Panc1 (cell line): ENCODE data around the gene VPS33B.

ENCODE experiments used
- POLR2AphosphoS5 ChIP-seq: IDR thresholded peaks from 2 replicates; pipeline ENCODE4 v1.6.1; 2012; ENCODE audit warnings: mild to moderate bottlenecking, low read depth, low read length, moderate library complexity
- SIN3A ChIP-seq: IDR thresholded peaks from 2 replicates; pipeline ENCODE4 v1.6.1; 2012; ENCODE audit warnings: low read depth, mild to moderate bottlenecking, low read length, moderate library complexity, borderline replicate concordance; ENCODE audit not compliant: insufficient read depth
- TF ChIP-seq, protein P1 (sequence below): fragments of 450-650 bp; IDR thresholded peaks from 2 replicates; pipeline ENCODE4 v1.5.1; 2017; ENCODE audit warnings: mild to moderate bottlenecking
- TF ChIP-seq, protein P2 (sequence below), 2 experiments: IDR thresholded peaks; 2 replicates each; pipeline ENCODE4 v1.6.1; 2011 to 2012; ENCODE audit warnings: low read depth in 2 of 2, control low read depth in 1 of 2, low read length in 1 of 2, mild to moderate bottlenecking in 1 of 2, moderate library complexity in 1 of 2; ENCODE audit not compliant: insufficient read depth in 1 of 2

DNA sequence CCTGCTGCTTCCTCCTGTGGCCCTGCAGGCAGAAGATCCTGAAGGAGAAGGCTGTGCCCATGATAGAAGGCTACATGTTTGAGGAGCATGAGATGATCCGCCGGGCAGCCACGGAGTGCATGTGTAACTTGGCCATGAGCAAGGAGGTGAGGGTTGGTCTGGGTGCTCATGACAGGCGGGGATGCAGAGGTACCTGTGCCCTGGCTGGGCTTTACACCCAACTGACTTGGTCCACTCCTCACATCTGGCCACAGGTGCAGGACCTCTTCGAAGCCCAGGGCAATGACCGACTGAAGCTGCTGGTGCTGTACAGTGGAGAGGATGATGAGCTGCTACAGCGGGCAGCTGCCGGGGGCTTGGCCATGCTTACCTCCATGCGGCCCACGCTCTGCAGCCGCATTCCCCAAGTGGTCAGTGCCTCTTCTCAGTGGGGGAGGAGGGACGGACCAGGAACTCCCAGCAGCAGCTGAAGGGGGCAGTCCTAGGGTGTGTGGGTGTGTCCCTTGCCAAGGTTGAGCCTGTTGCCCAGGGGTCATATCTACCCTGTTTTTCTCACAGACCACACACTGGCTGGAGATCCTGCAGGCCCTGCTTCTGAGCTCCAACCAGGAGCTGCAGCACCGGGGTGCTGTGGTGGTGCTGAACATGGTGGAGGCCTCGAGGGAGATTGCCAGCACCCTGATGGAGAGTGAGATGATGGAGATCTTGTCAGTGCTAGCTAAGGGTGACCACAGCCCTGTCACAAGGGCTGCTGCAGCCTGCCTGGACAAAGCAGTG is 69.3 kb downstream of the VPS33B start:
- TF ChIP-seq, protein P1, sequence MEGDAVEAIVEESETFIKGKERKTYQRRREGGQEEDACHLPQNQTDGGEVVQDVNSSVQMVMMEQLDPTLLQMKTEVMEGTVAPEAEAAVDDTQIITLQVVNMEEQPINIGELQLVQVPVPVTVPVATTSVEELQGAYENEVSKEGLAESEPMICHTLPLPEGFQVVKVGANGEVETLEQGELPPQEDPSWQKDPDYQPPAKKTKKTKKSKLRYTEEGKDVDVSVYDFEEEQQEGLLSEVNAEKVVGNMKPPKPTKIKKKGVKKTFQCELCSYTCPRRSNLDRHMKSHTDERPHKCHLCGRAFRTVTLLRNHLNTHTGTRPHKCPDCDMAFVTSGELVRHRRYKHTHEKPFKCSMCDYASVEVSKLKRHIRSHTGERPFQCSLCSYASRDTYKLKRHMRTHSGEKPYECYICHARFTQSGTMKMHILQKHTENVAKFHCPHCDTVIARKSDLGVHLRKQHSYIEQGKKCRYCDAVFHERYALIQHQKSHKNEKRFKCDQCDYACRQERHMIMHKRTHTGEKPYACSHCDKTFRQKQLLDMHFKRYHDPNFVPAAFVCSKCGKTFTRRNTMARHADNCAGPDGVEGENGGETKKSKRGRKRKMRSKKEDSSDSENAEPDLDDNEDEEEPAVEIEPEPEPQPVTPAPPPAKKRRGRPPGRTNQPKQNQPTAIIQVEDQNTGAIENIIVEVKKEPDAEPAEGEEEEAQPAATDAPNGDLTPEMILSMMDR: no peak
- no peak for TF ChIP-seq POLR2AphosphoS5
- TF ChIP-seq, protein P2, sequence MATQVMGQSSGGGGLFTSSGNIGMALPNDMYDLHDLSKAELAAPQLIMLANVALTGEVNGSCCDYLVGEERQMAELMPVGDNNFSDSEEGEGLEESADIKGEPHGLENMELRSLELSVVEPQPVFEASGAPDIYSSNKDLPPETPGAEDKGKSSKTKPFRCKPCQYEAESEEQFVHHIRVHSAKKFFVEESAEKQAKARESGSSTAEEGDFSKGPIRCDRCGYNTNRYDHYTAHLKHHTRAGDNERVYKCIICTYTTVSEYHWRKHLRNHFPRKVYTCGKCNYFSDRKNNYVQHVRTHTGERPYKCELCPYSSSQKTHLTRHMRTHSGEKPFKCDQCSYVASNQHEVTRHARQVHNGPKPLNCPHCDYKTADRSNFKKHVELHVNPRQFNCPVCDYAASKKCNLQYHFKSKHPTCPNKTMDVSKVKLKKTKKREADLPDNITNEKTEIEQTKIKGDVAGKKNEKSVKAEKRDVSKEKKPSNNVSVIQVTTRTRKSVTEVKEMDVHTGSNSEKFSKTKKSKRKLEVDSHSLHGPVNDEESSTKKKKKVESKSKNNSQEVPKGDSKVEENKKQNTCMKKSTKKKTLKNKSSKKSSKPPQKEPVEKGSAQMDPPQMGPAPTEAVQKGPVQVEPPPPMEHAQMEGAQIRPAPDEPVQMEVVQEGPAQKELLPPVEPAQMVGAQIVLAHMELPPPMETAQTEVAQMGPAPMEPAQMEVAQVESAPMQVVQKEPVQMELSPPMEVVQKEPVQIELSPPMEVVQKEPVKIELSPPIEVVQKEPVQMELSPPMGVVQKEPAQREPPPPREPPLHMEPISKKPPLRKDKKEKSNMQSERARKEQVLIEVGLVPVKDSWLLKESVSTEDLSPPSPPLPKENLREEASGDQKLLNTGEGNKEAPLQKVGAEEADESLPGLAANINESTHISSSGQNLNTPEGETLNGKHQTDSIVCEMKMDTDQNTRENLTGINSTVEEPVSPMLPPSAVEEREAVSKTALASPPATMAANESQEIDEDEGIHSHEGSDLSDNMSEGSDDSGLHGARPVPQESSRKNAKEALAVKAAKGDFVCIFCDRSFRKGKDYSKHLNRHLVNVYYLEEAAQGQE (IDR thresholded peaks at IDR 0.05; ENCODE audit: insufficient read depth in 1 of 2, low read depth in 2 of 2, low read length in 1 of 2): no peak
- no peak for TF ChIP-seq SIN3A
